A673 (cell line): Measurements from ENCODE around the gene TOM1L2.

Source experiments
- CTCF ChIP-seq: fragments of 300-800, 200-600 bp; sonication (generic); conservative IDR thresholded peaks from 2 replicates; pipeline ENCODE4 v1.5.1; 2017; ENCODE audit warnings: low read depth, mild to moderate bottlenecking, antibody characterized with exemption, low read length, moderate library complexity, mixed read lengths
- EZH2 ChIP-seq: fragments of 200-600 bp; sonication (generic); IDR thresholded peaks from 2 replicates; pipeline ENCODE4 v1.6.1; 2017; ENCODE audit warnings: borderline replicate concordance, low read depth, mild to moderate bottlenecking, mixed read lengths, antibody characterized with exemption, low read length; ENCODE audit not compliant: poor library complexity, severe bottlenecking

- TF ChIP-seq CTCF = no peak
- TF ChIP-seq EZH2 = no peak
Measured at GRCh38 chr17:18000030-18000408, 27.8 kb upstream of the TOM1L2 start.
